ENCODE measurements around the gene GARIN5A. TPM values are rescaled to one million over a fixed set of nuclear protein-coding genes. Genes with fewer than 3 reads are reported as not detected.
A peak's percentile ranks its signal among the peaks of the same experiment; 100 is the strongest.

Gene GARIN5A
- total RNA-seq (2014; rRNA removed; shearing (Covaris generic)), result 0.46 and 0.95 TPM in 2 replicates

DNA sequence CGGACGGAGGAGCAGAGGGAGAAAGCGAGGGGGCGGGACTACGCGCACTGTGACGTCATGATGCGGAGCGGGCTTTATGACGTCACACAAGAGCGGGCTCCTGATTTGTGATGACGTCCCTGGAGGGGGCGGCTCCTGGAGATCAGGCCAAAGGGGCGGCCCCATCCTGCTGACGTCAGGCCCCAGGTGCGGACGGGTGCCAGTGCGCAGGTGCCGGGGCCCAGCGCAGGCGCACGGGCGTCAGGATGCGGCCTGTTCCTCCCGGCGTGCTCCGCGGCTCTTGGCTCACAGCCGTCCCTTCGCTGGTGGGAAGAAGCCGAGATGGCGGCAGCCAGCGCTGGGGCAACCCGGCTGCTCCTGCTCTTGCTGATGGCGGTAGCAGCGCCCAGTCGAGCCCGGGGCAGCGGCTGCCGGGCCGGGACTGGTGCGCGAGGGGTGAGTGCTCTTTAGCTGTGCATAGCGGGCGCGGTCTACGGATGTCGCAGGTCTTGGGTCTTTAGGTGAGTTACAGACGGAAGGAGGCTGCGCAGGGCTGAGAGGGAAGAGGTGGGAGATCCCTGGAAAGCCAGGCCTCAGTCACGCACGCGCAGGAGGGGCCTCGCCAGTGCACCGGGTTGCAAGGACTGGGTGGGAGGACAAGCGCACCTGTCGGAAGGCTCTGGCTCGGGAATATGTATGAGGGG, at the start of gene GARIN5A, which contains the start of gene EMC10:
Gene GARIN5A, minus strand, starts transcription at position 625 of the 683 bp plus-strand sequence. Its CDS starts 460 bp downstream, at position 165.
Gene EMC10, plus strand, starts transcription at position 284 of the 683 bp plus-strand sequence. Its CDS starts 38 bp downstream, at position 322.
- DNase-seq (ENCODE audit: low read depth), result peak; percentile 97

DNA sequence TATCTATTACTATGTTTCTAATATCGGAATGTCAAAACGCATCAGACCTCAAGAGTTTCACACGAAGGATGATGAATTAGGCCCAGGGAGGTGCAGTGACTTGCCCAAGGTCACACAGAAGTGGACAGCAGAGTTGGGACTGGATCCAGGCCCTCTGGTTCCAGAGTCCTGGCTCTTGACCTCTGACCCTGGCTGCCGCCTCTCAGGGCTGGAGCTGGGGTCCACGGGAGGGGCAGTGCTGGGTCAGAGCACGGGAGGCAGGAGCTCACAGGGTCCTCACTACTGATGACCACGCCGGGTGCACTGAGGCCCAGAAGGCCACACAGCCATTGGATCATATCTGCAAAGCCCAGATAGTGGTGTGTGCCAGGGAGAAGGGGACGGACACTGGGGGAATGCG, 46.2 kb upstream of the GARIN5A start:
- DNase-seq (ENCODE audit: low read depth), result no peak

DNA sequence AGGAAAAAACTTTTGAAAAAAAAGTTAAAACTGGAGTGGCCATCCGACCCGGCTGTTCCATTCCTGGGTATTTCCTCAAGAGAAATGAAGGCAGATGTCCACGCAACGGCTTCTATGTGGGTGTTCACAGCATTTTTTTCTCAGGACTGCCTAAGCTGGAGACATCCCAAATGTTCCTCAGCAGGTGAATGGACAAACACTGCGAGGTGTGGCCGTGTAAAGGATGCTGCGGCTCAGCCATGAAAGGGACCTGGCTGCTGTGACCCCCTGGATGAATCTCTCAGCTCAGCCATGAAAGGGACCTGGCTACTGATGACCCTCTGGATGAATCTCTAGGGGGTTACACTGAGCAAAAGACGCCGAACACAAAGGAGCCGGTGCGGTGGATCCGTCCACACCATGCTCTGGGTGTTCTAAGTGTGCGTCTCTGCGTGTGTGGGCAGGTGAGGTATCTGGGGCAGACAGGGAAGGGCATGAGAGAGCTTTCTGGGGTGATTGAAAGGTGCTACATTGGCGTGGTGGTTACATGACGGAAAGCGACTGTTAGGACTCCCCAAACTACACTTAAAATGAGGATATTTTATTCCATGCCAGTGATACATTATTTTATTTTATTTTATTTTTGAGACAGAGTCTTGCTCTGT, 44.3 kb upstream of the GARIN5A start:
- DNase-seq (ENCODE audit: low read depth), result no peak

DNA sequence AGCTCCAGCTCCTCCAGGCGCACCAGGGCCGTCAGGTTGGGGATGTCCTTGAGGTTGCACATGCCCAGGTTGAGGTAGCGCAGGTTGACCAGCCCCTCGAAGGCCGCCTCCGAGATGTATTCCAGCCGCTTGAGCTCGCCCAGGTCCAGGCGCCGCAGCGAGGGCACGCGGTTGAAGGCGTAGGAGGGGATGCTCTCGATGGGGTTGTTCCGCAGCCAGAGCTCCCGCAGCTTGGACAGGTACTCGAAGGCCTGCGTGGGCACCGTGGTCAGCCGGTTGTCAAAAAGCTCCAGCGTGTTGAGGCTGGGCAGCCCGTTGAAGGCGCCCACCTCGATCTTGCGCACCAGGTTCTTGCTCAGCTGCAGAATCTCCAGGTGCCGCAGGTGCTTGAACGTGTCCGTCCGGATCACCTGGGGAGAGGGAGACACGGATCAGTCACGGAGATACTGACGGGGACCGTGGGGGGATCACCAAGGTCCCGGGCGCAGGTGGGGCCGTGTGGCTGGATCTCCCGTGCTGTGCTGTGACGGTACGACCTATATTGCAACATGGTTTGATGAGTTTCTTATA, 42.4 kb upstream of the GARIN5A start:
- DNase-seq (ENCODE audit: low read depth), result no peak

DNA sequence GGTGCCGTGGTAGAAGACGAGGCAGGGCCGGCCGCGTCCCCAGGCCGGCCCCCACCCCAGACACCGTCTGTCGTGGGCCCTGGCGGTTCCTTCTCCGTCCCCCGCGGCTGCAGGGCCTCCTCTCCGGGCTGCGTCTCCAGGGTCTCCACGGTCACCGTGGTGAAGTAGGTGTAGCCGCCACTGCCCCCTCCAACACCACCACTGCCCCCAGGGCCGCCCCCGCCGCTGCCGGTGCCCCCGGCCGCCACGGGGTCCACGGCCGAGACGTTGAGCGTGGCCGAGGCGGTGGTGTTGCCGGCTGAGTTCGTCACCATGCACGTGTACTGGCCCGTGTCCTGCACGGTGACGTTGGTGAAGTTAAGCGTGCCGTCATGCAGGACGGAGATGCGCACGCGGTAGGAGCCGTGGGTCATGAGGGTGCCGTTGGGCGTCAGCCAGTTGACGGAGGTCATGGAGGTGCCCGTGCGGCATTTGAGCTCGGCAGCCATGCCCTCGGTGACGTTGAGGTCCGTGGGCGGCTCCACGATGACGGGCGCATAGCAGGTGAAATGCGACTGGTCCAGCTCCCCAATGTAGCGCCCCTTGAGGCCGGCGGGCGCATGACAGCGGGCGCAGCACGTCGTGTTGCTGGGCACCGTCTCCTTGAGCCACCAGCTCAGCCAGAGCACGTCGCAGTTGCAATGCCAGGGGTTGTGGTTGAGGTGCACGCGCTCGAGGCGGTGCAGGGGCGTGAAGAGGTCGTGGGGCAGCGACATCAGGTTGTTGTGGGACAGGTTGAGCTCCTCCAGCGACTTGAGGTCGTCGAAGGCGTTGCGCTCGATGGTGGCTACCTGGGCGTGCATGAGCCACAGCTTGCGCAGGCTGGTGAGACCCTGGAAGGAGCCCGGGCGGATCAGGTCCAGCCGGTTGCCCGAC, 41.7 kb upstream of the GARIN5A start:
- no peak for DNase-seq (ENCODE audit: low read depth)

DNA sequence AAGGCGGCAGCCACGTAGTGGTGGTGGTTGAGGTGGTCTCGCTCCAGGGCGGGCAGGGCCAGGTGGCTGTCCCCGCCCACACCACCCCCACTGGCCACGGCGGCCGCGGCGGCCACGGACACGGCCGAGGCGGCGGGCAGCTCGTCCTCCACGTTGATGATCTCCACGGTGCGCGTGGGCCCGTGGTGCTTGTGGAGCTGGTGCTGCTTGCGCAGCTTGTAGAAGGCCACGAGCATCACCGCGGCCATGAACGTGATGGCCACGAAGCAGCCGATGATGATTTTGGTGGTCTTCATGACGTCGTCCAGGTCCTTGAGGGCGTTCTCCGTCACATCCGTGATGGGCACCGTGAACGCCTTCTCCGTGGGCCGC, 41.0 kb upstream of the GARIN5A start:
- no peak for DNase-seq (ENCODE audit: low read depth)

DNA sequence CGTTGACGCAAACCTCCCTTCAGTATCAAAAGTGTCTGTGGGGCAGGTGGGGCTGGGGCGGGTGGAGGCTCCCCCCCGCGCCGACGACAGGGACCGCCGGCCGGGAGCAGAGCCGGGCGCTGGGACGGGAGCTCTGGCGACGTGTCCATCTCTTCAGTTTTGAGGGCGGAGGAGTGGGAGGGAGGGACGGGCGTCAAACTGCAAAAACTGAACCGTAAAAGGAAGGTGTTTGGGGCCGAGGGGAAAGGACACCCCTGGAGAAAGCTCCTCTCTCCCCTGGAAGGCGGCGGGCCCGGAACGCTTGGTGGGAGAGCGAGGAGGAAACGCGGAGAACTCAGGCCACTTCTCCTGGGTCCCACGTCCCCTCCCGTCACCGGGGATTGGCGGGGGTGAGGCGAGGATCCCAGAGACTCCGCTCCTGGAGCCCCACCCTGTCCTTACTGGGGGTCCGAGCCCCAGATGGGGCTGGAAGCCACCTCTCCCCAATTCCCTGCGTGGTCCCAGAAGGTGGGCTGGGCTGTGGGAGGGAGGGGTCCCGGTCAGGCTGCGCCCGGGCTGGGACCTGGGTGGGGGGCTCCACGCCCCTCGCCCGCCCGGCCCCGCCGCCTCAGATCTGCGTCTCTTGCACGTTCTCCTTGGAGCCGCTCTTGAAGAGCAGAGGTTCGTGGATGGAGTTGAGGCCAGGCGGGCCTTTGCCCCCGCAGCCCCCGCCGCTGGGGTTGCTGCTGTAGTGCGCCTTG, 40.5 kb upstream of the GARIN5A start:
- DNase-seq (ENCODE audit: low read depth), result no peak

DNA sequence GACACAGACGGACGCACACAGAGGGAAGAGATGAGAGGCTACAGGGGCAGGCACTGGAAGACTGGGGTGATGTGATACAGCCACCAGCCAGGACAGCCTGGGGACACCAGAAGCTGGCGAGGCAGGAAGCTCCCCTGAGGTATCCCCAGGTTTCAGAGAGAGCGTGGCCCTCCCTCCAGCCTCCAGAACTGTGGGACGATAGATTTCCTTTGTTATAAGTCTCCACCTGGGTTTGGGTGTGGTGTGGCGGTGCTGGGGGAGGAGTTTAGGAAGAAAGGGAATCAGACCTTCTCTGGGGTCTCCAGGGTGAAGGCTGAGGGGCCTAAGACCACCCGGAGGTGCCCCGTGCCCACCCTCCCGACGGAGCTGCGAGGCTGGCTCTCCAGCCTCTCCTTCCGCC, 39.8 kb upstream of the GARIN5A start:
- DNase-seq (ENCODE audit: low read depth), result no peak

DNA sequence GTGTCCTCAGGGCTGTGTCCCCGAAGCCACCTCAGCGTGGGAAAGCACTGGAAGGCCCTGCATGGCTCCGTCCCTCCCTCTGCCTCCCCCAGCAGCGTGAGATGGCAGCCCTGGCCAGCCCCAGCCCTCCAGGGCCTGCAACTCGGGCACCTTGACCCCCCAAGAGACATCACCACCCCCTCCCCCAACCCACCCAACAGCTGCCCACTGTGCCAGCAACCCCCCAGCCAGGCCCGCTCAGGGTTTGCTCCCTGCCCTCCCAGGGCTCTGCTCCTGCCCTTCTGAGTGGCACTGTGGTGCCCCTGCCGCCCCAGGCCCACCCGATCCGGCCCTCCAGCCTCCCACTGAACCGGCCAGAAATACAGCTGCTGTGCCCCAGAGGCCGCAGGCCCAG, 38.5 kb upstream of the GARIN5A start:
- no peak for DNase-seq (ENCODE audit: low read depth)

DNA sequence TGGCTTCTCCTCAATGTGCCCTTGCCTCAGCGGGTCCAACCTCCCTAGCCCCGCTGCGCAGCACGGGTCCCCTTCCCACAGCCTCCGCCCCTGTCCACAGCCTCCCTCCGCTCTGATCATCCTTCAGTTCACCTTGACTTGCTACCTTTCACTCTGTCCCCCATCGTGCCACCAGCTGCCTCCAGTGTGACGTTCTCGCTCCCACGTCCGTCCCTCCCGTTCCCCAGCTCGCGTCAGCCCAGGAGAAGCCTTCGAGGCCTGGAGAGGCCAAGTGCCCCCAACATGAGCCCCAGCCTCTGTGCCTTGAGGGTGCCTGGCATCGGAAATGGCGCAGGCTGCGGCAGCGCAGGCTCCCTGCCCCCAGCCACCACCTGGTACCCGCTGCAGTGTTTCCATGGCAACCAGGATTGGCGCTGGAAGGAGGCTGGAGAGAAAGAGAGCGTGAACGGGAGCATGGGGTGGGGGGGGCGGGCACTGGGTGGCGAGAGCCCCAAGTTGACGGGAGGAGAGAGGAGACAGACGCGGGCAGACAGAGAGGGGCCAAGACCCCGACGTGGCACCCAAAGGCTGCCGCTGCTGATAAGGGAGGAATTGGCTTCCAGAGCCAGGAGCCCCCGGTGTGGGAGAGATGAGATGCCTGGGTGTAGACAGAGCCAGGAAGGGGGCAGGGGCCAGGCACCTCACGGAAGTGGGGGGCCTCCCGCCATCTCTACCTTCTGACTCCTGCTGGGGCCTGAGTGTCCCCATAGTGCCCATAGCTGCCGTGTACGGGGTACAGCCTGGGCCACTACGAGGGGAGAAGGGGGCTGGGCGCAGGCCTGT, 37.9 kb upstream of the GARIN5A start:
- no peak for DNase-seq (ENCODE audit: low read depth)

DNA sequence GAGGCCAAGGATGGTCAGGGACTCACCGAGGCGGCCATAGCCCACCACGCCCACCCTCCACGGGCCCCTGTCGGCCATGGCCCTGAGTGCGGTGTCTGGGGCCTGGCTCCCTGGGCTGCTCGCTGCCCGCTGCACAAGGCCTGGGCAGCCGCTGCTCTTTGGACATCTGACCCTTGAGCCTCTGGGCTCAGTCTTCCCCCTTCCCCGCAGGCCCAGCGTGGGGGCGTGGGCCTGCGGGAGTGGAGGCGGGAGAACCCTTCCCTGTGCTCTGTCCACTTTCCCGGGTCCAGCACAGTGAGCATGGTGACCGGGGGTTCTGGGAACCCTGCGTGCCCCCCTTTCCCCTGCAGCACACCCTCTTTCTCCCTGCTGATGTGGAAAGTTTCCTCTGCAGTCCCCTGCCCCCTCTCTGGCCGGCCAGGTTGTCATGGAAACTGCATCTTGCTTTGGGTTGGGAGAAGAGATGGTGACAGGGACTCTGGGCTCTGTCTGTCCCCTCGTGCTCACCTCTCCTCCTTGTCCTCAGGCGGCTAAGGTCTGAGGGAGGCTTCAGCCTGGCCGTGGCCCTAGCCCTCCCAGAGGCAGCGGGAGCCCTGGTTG, 37.2 kb upstream of the GARIN5A start, which contains the start of gene ASPDH:
Gene ASPDH, minus strand, starts transcription at position 168 of the 600 bp plus-strand sequence. Its CDS starts 90 bp downstream, at position 78.
- DNase-seq (ENCODE audit: low read depth), result no peak

DNA sequence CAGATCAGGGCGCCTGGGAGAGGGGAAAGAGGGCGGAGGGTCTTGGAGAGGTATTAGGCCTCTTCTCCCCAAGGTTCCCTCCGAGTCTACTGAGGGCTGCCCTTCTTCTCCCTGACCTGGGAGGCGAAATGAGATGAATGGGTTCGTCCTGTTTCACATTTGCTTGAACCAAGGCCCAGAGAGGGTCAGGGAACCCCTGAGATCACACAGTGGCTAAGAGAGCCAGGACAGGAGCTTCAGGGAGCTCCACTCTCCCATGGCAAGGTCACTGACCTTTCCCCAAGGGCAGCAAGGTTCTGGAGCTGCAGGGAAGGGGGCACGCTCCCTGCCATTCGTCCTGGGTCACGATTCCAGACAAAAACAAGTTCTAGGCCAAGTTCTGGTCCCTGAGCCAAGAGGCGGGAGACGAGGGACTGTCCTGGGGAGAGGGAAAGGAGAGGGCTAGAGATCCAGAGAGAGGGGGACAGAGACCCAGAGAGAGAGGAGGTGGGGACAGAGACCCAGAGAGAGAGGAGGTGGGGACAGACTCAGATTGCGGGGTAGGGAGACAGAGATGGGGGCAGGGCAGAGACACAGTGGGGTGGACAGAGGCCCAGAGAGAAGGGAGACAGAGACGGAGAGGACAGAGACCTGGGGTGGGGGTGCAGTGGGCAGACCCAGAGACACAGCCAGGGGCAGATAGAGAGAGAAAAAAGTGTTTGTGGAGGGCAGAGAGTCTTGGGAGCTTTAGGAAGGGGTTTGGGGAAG, 36.5 kb upstream of the GARIN5A start:
- DNase-seq (ENCODE audit: low read depth), result no peak

DNA sequence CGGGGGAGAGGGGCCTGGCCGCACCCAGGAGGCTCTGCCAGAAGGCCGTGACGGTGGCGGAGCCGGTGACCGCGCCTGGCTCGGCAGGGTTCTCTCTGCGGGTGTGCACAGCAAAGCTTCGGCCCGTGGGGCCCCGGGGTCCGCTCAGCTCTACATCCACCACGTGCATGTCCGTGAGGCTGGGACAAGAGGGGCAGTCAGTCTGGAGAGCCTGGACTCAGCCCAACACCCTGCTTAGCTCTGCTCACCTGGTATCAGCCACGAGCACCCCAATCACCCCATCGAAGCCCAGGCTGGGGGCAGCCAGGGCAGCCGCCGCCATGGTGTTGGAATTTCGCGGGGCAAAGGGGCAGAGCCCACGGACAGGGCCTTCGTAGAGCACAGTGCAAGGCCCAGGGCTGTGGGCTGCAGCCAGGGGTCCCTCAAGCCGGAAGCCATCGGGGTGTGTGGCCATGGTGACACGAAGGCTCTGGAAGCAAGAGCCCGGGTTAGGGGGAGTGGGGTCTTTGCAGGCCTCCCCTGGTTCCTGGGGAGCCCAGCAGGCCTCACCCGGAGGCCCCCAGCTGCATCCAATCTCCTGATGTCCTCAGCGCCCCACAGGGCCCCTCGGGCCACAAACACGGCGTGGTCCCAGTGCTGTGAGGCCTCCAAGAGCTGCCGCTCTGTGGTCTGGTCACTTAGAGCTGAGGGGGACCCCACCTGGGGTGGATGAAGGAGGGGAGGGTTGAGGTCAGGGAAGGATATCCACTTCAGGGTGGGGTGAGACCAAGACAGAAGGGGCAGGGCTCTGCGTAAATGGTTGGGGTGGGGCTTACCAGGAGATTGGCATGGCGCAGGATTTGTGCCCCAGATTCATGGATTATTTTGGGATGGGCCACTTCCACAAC, 35.7 kb upstream of the GARIN5A start:
- no peak for DNase-seq (ENCODE audit: low read depth)

DNA sequence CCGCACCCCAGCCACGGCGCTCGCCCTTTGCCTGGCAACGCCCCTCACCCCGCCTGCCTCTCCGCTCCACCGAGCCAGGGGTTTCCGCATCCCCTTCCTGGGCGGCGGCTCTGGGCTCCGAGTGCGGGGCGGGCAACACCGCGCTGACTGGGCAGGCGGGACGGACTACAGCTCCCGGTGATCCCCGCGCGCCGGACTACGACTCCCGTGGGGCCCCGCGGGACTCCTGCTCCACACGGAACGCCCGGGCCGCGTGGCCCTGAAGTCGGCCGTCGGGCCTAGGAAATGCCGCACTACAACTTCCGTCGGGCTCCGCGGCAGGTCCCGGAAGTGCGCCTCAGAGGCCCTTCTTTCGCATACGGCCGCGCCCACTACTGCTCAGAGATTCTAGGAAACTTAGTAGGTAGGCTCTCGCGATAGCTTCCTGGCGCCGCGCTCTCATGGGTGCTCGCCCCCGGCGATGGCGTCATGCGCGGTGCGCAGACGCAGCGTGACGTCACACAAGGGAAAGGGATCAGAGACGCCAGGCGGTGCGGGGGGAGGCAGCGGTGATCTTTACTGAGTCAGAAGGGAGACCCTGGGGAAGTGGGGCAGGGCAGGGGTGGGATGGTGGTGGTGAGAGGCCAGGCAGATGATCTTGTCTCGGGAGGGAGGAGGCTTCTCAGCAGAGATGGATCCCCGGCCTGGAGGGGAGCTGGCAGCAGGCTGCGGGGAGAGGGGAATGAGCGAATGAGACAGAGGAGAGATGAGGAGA, 34.6 kb upstream of the GARIN5A start, which contains the start of gene JOSD2:
Gene JOSD2, minus strand, starts transcription at position 123 of the 754 bp plus-strand sequence. CDS start 760 bp downstream, outside the sequence.
- peak; percentile 99 for DNase-seq (ENCODE audit: low read depth)

DNA sequence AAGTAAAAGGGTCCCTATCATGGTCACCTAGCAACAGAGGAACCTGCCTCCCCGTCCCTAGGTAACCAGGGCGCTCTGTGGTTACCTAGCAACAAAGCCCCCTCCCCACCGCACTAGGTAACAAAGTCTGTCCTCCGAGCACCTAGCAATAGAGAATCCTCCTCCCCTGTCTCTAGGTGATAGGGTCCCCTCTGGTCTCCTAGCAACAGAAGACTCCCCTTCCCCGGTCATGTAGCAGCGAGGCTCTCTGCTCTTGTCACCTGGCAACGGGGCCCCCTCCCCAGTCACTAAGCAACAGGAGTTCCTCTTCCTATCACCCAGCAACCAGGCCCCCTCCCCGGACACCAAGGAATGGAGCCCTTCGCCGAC, 34.0 kb upstream of the GARIN5A start:
- no peak for DNase-seq (ENCODE audit: low read depth)

DNA sequence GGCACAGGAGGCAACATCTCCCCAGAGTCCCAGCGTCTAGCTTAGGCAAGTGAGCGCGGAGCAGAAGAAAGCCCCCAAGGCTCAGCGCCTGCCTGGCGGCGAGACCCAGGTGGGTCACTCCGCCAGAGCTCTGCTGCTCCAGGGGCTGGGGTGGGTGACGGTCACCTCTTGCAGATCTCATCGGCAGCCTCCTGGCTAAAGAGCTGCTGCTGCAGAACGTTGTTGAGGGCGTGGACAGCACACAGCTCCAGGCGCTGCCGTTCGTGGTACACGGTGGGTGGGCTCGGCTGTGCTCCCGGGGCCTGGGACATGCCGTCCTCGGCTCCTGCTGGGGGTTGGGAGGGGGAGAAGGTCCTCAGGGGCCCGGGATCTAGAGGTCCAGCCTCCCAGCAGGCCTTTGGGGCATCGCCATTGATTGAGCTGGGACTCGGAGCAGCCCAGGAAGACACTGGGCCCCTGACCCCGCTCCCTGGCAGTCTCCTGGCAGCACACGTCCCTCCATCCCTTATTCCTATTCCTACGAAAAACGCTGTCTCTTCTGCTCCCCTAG, 33.5 kb upstream of the GARIN5A start:
- DNase-seq (ENCODE audit: low read depth), result no peak

DNA sequence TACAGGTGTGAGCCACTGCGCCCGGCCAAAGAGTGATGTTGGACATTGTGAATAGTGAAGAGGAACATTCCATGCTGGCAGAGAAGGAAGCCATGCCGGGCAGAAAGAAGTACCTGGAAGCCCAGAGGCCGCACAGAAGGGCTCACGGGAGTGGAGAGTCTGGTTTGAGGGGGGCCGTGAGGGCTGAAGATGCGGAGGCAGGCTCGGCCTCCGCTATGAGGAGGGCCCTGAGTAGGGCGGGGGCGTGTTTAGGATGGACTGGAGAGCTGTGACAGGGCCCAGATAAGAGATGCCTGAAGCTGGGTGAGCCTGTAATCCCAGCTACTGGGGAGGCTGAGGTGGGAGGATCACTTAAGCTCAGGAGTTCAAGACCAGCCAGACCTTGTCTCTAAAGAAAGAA, 32.7 kb upstream of the GARIN5A start:
- DNase-seq (ENCODE audit: low read depth), result no peak
